Stimulated activated CD4-positive, alpha-beta T cell treated with anti-CD3 and anti-CD28 coated beads, Interleukin-4, amount 100 ng/mL, for 4 hours (primary cell): ENCODE data around the gene COL16A1.
A peak's percentile ranks its signal among the peaks of the same experiment; 100 is the strongest.

Experiments used
- DNase-seq, 2 experiments: peaks; one replicate each; pipeline ENCODE4 v3.0.0-alpha.2; 2020

COL16A1 gene

DNA sequence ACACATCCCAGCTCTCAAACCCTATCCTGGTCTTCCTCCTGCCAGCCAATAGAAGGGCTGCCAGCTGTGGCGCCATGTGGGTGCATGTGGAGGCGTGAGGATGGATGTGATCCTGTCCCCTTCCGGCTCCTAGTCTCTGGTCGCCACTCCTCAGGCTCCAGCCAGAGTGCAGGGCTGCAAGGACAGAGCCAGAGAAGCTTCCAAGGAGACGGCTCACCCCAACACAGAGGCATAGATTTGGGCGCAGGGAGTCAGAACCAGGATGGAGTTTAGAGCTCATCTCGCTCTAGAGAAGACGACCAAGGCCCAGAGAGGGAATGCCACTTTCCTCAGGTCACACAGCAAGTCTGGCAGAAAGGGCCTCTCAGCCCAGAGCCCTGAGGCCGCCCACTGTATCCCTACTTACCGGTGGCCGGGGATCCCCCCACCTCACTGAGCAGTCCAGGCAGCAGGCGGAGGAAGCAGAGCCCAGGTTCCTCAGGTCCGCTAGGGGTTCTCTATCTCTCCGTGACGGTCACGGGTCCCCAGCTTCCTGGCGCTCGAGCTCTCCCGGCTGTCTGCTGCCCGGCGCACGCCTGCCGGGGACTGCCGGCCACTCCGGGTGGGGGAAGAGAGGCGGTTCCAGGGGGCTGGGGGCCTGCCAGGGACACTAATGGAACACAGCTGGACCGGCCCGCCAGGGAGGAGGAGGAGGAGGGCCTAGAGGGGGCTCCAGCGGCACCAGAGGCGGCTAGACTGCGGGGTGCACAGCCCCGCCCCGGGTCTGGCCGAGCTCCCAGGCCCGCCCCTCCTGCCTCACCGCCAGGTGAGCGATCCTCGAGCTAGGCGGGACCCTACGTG lies at the start of gene COL16A1:
Gene COL16A1 (minus strand): TSS at position 587 of the 840 bp plus-strand sequence. CDS start 1,824 bp downstream, outside the sequence.
- DNase-seq = no peak

DNA sequence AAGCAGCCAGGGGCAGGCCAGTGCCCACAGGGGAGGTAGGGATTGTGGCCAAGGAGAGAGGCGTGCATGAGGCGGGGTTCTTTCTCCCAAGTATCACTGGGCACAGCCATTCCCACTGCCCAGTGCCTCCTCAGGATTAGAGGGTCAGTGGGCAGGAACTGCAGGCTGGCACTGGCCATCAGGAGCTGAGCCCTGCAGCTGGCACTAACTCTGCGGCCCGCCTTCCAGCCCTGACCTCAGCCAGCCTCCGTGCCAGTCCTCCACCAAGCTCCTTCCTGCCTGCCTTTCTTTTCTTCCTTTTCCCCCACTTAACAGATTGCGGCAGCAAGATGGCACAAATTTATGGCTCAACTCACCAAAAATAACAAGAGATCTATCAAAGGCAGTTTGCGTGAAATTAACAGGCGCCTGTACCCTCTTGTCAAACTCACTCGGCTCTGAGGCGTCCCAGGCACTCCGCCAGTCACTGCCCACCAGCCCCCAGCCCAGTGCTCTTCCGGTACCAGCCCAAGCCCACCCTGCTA lies 49.2 kb upstream of the COL16A1 start:
- no peak for DNase-seq

DNA sequence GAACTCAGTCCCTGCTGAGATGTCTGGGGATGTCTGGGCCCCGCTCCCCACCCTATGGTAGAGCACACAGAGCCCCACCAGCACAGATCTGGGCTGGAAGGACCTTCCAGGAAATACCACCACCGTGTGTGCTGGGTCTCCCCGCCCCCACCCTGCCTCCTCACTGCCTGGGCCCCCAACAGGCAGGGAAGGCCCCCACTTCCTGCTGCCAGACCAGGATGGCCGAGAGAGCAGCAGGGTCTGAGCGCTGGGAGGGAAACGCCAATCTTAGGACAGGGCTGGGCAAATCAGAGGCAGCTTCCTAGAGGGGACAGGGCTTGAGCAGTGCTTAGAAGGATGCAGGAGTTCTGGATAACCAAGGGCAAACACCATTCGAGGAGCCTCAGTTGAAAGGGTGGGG lies 48.4 kb upstream of the COL16A1 start:
- no peak for DNase-seq

DNA sequence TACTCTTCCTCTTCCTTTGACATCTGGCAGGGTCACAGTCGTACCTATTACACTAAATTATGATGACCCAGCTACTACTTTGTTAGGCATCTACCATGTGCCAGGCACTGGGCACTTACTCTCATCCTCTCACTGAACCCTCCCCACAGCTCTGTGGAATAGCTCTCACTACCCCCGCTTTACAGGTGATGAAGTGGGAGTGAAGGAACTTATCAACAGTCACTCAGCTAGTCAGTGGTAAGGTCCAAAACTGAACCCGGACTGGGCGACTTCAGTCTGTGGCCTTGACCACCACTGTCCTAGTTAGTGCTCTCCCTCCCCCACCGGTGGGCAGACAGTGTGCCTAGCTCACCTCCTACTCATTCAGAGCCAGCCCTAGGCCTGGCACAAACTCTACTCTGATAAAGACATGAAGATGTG lies 48.0 kb upstream of the COL16A1 start:
- no peak for DNase-seq

DNA sequence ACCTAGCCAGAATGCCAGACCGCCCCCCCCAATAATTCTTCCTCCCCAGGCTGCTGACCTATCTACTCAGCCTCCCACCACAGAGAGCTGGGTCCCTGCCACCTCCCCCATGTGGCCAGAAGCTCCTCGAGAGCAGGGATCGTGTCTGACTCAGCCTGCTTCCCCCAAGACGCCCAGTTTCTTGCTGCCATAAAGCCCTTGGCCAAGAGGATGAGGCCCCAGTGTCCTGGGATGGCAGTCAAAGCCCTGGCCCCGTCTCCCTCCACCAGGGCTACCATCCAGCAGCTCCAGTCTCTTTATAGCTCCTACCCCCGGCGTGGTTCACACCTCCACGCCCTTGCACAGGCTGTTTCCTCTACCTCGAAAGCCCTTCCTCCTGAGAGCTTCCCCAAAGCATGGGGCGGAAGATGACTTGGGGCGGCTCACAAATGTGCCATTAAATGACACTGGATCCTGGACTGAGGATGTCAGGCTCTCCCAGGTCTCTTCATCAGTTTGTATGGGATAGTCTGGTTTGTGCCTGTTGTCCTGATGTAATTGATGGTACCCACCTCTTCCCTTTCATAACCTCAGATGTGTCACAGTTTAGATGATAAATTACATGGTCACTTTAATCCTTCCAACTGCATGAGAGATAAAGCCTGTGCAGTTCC lies 47.2 kb upstream of the COL16A1 start:
- DNase-seq = peak in 1 of 2 experiments; percentile 15

DNA sequence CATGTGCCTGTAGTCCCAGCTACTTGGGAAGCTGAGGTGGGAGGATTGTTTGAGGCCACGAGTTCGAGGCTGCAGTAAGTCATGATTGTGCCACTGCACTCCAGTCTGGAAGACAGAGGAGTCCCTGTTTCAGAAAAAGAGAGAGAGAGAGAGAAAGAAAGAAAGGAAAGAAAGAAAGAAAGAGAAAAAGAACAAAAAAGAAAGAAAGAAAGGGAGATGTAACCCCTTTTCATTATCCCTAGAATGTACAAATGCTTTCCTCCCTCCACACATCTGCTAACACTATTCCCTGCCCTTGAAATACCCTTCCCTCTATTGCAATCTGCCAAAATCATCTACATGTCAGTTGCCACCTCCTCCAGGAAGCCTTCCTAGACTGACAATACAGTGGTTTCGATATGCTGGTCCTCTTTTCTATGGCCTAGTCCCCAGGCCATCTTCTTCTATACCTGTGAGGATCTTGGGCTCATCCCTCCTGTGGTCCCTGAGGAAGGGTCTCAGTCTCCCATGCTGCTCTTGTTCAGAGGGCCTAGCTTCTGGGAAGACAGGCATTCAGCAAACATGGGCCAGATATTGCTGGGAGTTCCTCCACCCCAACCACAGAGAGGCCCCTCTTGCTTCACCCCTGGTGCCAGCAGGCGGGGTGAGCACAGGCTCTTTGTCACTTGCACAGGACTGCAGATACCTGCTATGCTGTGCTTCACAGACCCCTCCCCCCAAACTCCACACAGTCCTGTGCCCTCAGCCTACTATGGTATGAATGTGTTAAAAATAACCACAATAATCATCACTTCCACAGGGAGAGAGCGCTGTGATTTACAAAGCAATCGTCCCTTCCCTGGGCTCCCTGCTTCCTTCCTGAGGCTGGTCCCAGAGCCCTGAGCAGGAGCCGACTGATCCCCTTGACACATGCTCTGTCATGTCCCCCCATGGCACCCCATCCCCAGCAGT lies 46.2 kb upstream of the COL16A1 start:
- DNase-seq = no peak

DNA sequence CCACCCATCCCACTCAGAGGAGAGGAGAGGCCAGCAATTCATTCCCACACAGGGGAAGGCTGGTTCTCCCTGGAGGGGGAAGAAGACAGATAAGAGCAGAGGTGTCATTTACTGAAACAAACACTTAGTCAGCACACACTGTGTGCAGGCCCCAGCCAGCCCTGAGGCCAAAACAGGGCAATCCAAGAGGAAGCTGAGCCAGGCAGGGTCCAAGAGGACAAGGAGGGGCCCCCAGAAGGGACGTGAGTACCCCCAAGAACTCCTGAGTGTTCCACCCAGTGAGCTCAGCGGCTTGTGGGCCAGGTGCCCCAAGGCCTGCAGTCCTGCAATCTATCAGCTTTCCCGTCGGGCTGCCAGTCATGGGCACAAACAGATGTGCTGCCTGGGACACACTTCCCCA lies 44.5 kb upstream of the COL16A1 start:
- DNase-seq = no peak

DNA sequence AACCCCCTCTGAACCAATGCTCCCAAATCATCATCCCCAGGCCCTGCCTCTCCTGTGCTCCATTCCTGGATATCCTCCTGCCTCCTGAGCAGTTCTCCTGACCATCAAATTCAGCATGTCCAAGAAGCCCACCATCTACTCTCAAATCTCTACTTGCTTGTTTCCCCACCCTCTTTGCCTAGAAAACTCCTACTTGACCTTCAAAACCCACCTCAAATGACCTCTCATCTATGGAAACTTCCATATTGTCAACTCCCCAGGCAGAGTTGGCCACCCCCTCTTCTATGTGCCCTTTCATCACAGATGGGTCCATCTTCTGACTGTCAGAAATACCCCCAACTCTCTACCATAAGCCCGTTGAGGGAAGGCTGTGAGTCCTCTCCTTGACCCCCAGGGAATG lies 43.5 kb upstream of the COL16A1 start:
- no peak for DNase-seq

DNA sequence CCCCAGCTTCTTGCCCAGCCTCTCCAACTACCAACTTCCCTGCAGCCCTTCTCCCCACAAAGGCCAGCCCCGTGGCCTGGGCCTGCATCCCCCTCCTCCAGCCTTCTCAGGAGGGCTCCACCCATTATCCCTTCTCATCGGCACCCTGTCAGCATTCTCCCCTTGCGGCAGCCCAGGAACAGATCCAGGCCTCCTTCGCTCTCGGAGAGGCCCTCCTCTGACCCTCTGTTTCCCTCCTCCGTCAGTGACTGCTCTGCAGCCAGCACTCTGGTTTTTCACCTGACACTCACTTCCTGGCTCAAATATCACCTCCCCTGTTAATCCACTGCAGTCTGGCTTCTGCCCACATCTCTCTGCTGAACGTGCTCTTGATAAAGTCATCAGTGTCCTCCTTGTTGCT lies 42.9 kb upstream of the COL16A1 start:
- DNase-seq = no peak

DNA sequence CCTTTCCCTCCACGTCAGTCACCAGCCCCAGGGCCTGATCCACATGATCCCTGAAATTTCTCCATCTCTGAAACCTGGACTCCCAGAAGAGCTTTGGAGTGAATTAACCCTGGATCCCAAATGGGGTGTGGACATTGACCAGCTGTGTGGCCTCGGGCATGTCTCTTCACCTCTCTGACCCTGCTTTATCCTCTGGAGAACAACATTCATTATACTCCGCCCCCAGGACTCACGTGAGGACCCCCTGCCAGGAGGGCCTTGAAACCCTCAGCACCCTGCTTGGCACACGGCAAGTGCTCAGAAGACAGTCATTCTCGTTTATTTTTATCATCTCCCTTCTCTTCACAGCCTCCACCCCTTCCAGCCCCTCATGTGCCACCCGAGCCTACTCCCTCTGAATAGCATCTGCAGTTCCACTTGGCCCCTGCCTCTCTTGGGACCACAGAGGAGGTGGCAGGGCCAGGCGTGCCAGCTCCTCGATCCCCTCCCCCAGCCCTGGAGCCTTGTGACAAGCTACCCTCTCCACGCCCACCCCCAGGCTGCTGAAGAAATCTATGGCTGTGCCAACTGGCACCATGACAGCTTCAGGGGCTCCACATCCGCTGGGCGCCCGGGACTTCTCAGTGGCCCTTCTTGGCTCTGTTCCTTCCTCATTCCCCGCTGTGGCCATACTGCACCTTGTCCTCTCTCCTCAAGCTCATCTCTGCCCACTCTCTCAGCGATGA lies 42.3 kb upstream of the COL16A1 start:
- DNase-seq = no peak

DNA sequence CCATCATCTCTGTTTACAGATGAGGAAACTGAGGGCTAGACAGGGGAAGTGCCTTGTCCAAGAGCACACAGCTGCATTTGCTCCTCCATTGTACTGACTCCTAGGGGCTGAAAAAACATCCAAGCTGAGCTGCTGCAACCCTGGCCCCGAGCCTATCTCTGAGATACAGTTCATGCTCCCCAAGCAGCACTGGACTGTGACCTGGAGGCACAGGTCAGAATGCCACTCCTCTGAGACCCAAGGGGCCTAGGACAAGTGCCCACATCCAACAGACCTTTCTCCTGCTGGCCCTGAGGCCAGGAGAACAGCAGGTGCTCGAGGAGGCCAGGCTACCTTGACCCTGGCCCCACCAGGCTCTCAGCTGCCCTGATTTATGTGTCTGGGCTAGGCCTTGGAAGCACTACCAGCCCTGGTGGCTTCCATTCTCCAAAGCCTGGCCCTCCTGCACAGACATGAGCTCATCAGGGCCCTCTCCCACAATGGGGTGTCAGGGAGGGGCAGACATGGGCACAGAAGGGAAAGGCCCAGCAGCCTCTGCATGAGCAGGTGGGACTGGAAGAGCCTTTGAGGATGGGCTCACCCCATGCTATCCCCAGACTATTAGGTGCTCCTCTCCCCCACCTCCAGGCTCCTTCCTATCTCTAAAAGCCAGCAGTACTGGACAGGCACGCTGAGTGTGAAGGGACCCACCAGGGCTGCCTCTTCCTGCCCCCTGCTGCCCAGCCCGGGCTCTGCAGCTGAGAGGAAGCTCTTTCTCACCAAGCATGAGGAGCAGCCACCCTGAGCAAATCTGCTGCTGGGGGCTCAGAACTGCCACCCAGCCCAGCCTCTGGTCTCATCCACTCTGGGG lies 41.5 kb upstream of the COL16A1 start:
- DNase-seq = peak; percentile 33 to 38

DNA sequence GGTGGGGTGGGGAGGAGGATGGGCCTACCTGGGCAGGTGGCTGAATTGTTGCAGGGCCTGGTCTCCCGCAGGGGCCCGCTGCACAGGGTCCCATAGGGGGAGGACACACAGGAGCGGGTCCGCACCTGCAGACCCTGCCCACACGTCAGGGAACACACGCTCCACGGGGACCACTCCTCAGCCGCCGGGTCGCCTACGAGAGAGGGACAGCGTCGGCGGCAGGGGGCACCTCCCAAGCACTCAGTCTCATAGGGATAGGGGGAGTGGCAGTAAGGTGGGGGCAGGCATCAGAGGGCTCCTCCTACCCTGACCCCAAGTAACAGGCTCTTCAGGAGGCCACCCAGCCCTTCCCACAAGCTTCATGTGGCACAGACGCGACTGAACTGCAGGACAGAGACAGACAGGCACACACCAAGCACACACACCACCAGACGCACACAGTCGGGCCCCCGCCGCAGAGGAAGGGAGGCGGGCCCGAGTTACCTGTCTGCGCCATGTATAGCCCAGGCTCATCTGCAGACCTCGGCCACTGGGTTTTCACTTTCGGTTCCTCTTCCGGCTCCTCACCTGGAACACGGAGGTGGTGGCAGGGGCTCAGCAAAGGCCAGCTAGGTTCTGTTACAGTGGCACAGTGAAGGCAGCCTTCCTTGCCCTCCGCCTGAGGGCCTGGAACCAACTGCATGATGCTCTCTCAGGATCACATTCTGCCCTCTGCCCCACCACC lies 40.5 kb upstream of the COL16A1 start:
- no peak for DNase-seq

DNA sequence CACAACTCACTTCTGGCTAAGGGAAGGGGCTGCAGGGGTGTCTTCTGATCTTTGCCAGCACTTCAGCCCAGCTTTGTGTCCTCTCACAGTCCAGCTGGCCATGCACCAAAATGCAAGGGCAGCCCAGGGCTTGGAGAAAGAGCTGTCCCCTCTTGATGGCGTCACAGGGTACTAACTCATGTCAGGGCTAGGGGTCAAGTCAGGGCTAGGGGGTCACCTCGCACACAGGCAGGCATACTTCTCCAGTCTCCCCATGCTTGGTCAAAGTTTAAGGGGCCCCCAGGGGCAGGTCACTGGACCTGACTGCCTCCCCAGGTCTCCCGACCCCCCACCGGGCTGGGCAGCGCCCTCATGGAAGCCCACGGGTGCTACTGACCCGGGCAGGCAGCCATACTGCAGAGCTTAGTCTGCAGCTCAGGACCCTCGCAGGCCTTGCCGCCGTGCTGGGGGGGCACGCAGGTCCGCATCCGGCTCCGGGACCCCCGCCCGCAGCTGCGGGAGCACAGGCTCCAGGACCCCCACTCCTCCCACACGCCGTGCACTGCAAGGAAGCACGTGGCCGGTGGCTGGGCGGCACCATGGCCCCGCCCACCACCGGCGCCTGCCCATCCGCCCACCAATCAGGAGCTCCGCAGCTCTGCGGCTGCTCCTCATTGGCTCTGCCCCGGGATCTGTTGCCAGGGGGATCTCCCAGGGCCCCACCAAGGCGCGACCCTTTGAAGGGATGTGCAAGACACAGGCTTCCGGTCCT lies 38.8 kb upstream of the COL16A1 start:
- no peak for DNase-seq

DNA sequence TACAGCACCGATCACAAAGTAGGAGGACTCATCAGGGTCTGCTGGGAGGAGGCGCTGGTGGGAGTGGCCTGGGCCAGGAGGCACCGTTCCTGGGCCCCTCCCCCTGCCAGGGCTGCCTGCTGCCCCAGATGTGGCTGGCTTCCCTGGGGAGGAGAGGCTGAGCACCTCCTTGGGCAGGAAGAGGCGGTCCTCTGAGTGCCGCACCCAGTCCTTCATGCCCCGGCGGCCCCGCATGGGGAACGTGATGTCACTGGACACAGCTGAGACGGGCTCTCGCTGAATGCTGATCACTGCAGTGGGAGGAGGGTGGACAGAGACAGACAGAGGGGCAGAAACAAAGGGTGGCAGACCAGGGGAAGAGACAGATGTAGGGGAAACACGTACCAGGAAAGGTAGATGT lies 35.5 kb upstream of the COL16A1 start:
- peak; percentile 25 to 42 for DNase-seq

DNA sequence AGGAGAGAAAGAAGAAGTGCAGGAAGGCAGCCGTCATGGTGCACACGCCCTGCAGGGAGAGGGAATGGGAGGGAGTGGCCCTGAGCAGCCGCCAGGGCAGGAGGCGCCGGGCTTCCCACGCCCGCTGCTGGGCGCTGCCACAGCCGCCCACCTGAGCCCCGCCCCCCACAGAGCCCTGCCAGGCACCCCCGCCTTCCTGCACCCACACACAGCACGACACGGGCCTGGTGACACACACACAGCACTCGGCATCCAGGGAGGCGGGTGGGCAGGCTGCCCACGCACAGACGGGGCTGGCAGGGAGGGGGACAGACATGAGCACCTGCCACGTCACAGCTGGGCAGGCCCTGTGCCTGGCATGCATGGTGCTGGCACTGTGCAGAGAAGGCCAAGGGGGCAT lies 32.9 kb upstream of the COL16A1 start:
- peak; percentile 35 to 88 for DNase-seq

DNA sequence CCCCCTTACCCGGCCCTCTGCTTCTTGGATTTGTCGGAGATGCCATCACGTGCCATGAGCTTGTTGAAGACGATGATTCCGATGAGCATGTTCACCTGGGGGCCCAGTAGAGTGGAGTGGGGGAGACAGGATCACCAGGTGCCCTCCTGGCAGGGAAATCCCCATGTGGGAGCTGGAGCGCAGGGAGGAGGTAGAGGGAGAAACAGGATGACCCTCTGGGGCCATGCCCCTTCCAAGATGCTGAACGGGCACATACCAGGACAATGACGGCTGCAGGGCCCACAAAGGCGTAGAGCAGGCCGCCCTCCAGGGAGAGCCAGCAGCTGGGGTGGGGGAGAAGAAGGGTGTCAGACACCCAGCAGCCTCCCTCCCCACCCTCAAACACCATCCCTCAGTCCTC lies 31.8 kb upstream of the COL16A1 start:
- no peak for DNase-seq

DNA sequence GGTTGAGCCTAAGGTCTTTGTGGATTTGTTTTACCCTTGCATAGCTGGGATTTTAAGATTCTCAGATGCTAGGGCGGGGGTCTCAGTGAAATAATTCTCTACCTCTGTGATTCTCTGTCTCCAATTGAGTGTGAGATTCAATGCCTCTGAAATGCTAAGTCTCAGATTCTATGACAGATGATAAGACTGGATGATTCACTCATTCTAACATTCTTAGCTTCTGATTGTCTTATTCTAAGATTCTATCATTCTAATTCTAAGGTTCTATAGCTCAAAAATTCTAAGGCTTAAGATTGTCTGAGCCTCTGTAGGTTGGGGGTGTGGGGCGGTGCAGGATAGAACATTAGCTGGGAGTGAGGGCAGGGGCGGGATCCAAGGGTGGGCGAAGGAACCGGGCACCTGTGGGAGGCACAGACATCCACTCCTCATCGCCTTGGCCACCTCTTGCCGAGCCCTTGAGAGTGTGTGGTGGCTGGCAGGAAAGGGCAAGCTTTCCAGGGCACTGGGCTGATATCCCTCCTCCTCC lies 30.8 kb upstream of the COL16A1 start:
- no peak for DNase-seq

DNA sequence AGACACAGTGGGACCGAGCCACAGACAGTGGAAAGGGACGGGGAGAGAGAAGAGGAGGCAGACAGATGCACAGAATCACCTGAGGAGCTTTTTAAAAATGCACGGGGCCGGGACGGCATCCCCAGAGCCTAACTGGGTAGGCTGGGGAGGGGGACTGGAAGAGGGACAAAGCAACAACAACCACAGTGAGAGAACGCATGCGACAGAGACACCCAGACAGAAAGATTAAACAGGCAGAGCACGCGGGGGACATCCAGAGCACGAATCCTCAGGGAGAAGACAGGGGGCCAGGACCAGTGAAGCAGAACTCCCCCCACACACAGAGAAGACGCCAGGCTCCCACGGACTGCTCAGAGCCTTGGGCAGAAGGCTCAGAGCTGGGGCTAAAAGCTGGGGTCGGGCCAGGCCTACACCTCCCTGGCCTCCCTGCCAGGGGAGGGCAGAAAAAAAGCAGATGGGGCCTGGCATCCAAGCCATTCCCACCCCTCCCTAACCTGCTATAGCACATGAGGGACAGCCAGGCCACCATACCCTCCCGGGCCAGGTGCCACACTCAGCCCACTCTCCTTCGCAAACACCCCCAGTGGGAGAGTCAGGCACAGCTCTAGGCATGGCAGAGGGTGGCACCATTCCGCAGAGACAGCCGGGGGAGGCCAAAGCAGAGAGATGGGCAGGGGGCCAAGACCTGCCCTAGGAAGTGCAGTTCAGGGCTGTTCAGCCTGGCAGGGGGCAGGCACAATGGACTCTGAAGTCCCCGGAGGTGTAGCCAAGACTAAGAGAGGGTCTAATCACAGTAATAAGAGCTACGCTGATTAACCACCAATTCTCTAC lies 29.8 kb upstream of the COL16A1 start:
- no peak for DNase-seq
